Activated CD4-positive, alpha-beta T cell treated with anti-CD3 and anti-CD28 coated beads, Interleukin-2, amount 50 U/mL, for 4 hours (primary cell): ENCODE measurements around the gene SGPL1.

Experiments used
- DNase-seq, 2 experiments: peaks; one replicate each; pipeline ENCODE4 v3.0.0-alpha.2; 2020

Gene SGPL1

GRCh38 chr10:70927189-70927943, 111.6 kb downstream of the SGPL1 start:
- DNase-seq, result no peak

- no peak for DNase-seq
Measured at GRCh38 chr10:70928140-70928539, 112.4 kb downstream of the SGPL1 start.

GRCh38 chr10:70930263-70931000, 114.7 kb downstream of the SGPL1 start:
- DNase-seq, result no peak
